HG02571 (cell line): ENCODE data around the gene HHATL.

Experiments used
- ATAC-seq: cut with Tn5 transposase; IDR thresholded peaks from one replicate; pipeline ENCODE4 v1.9.1; 2021; ENCODE audit warnings: mild to moderate bottlenecking, moderate library complexity; ENCODE audit not compliant: unreplicated experiment

HHATL gene

DNA sequence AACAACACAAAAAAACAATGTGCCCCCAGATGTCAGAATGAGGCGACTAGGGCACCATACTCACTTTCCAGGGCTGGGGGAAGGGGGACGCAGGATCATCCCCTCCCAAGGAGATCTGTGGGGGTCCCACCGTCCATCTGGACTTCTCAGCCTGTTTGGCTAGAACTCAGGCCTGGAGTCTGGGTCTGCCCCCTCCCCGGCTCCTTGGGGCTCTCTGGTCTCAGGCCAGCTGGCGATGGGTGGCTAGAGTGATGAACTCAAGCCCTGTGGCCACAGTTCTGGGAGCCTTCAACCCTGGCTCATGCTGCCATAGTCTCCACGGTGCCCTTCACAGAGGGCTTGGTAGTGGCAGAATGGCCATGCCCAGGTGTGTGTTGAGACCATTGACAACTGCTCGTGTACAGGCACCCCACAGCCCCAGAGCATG lies 35.5 kb downstream of the HHATL start:
- no peak for ATAC-seq

DNA sequence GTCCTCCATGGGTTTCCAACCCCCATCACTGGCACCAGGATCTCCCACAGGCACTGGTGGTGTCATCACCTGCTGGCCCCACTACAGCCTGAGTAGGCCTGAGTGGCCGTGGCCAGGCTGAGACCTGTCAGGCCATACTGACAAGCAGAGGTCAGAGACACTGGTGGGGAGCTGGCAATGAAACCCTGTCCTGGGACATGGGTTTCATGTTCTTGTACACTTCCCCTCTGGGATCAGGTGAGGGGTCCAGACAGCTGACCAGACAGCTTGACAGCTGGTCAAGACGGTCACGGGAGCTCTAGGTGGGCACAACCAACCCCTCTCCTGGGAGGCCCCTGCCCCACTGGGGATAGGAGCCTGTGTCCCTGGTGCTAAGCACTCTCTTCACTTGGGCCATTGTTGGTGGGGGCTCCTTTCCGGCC lies 36.0 kb downstream of the HHATL start:
- no peak for ATAC-seq

- no peak for ATAC-seq
These were observed 36.6 kb downstream of the HHATL start for GRCh38 chr3:42666022-42666421.

GRCh38 chr3:42665050-42665878 lies 37.3 kb downstream of the HHATL start:
- no peak for ATAC-seq

DNA sequence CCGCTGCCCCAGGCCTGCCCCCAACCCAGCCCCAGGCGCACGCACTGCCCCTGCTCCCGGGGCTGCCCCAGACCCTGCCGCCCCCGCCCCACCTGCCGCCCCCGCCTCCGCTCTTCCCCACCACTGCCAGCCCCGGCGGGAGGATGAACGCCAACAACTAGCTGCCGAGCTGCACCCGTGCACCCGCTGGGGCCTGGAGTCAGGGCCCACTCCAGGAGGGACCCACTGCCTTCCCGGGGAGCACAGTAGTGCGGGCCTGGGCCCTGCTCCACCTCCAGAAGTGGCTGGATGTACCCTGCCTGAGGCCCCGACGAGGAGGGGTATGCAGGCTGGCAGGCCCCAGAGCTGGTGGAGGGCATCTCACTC lies 38.2 kb downstream of the HHATL start:
- no peak for ATAC-seq

DNA sequence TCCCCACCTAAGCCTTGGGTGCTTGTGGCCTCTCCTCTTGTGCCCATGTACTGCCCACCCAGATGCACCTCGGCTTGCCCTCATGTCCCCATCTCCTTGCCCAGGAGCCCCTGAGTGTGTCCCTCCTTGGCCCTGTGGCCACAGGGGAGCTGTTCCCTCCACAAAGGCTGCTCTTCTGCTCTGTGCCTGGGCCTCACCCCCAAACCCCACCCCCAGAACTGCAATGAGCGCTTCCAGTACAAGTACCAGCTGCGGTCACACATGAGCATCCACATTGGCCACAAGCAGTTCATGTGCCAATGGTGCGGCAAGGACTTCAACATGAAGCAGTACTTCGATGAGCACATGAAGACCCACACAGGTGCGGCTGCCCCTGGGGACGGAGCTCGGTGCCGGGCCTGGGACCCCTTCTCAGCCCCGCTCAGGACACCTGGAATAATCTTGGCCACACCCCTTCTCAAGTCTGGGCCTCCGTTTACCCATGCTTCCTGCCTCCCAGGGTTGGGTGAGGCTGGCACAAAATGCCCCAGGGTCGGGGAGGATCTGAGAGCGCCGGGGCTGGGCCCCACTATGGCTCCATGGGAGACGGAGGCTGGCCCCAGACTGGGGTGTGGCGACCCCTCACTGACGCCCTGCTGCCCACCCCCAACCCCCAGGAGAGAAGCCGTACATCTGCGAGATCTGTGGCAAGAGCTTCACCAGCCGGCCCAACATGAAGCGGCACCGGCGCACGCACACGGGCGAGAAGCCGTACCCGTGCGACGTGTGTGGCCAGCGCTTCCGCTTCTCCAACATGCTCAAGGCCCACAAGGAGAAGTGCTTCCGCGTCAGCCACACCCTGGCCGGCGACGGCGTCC lies 38.8 kb downstream of the HHATL start:
- ATAC-seq = no peak

- no peak for ATAC-seq
These were observed 39.6 kb downstream of the HHATL start for GRCh38 chr3:42662813-42663535.

- ATAC-seq = no peak
These were observed 40.4 kb downstream of the HHATL start for GRCh38 chr3:42662037-42662812.

DNA sequence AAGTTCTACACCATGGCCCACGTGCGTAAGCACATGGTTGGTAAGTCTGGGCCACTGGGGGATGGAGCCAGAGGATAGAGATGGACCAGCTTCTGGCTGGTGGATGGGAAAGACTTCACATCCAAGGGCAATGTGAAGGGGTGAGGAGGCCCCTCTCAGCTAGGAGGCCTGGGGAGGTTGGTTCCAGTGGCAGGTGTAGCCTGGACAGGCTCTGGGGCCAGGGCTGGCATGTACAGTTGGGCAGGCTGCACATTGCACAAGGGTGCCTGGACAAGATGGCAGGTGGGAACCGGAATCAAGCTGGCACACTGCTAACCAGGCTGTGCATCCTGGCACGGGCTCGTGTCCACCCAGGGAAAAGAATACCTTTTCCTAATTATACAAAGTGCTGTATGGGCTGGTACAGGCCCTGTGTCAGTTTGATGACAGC lies 41.0 kb downstream of the HHATL start:
- ATAC-seq = no peak

DNA sequence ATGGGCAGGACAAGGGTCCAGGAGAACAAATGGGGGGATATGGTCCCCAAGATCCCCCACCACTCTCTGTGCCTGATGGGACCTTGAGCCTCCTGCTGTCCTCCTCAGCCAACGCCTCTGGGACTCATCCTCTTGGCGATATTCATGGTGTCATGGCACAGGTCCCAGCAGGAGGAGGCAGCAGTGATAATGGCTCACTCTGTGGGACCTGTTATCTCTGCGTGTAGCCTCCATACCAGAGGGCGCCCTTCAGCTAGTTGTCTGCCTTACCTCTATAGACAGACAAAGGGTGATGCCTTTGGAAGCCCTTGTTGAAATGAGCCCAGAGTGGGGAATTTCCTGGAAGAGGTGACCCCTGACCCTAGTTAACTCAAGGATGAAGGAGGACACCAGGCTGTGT lies 41.7 kb downstream of the HHATL start:
- ATAC-seq = no peak

- no peak for ATAC-seq
These were observed 42.4 kb downstream of the HHATL start for GRCh38 chr3:42660131-42660715.

DNA sequence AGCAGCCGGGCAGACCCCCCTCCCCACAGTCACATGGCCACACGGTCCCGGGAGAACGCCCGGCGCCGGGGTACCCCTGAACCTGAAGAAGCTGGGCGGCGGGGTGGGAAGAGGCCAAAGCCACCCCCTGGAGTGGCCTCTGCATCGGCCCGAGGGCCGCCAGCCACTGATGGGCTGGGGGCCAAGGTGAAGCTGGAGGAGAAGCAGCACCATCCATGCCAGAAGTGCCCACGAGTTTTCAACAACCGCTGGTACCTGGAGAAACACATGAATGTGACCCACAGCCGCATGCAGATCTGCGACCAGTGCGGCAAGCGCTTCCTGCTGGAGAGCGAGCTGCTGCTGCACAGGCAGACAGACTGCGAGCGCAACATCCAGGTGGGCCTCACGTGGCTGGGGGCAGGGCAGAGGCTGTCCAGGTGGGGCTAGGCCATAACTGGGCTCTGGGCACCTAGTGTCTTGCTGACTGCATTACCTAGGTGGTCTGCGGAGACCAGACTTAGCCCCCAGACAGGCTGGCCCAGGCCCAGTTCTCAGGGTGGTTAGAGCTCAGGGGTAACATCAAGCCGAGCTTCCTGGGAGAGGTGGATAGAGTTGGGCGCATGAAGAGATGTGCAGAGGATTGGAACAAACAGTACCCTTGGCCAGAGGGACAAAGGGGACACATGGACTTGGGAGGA lies 43.0 kb downstream of the HHATL start:
- no peak for ATAC-seq

DNA sequence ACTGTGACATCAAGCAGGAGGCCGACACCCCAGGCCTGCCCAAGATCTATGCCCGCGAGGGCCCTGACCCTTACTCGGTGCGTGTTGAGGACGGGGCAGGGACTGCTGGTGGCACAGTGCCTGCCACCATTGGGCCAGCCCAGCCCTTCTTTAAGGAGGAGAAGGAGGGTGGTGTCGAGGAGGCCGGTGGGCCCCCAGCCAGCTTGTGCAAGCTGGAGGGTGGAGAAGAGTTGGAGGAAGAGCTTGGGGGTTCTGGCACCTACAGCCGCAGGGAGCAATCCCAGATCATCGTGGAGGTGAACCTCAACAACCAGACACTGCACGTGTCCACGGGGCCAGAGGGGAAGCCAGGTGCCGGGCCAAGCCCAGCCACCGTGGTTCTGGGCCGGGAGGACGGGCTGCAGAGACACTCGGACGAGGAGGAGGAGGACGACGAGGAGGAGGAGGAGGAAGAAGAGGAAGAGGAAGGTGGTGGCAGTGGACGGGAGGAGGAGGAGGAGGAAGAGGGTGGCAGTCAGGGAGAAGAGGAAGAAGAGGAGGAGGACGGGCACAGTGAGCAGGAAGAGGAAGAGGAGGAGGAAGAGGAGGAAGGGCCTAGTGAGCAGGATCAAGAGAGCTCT lies 43.7 kb downstream of the HHATL start:
- ATAC-seq = no peak

- no peak for ATAC-seq
These were observed 44.4 kb downstream of the HHATL start for GRCh38 chr3:42658091-42658770.

- ATAC-seq = no peak
These were observed 44.9 kb downstream of the HHATL start for GRCh38 chr3:42657675-42658074.

DNA sequence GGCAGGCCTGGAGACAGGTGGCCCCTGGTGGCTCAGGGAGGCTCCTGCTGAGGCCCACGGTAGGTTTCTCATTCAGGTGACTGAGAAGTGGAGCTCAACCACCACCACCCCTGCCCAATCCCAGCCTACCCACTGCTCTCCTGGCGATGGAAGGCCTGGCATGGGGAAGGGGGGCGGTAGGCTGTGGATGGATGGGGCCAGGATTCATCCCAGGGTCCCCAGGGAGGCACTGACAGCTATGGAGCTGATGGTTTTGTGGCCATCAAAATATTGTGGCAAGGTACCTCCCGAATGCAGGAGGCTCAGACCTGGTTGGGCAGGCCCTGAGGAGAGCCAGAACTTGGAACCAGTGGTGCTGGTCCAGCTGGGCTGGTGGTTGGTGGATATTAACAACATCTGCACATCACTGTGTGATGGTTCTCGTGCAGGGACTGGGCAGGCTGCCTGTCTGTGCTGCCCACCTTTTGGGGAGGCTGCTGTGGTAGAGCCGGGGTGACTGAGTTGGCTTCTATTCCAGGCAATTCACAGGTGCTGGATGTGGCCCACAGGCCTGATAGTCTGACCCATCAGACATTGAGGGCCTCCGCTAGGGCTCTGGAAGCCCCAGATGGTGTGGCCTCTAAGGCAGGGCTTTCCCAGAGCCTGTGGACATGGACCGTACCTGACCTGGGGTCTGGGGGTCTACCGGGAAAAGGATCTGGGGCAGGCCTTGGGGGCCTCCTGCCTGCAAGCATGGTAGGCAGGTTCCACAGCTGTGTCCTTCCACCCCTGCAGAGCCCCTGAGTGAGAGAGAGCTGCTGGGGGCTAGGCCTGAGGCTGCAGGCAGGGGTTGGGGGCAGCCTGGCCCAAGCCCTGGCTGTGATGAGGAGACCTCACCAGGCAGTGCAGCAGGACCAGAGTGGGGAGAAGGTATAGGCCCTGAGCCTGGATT lies 45.7 kb downstream of the HHATL start:
- no peak for ATAC-seq

DNA sequence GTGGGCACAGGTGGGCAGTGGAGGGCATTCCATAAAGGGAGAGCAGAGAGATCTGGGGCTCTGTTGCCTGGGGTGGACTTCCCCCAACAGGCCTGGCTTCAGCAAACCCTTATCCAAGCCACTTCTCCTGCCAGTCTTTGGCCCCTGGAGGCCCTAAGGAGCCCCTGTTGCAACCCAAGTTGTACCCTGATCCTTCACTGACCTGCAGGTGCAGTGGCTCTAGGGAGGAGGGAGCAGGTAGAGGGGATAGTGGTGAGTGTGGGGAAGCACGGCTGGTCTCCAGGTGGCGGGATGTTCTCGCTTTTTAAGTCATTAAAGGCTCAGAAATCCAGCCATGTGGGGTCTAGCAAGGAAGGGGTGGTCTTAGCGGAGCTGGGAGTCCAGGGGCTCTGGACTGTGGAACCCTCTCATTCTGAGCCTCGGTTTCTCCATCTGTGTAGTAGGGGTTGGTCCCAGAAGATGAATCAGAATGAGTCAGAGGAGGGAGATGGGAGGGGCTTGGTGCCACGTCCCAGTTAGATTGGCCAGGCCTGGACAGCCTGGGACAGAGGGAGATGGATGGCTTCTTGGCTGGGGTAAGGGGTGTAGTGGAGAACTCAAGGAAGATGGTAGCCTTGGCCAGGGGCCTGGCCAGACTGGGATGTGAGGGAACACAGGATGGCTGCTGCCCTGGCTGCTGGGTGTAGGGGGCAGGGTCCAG lies 46.5 kb downstream of the HHATL start:
- no peak for ATAC-seq
